Activated naive CD8-positive, alpha-beta T cell treated with anti-CD3 and anti-CD28 coated beads, Interleukin-2, amount 10 ng/mL, durations not matched to agents 7 days and 5 days (primary cell): ENCODE measurements around the gene FAM118B. TPM values are rescaled to one million over a fixed set of nuclear protein-coding genes. Genes with fewer than 3 reads are reported as not detected.

Source experiments
- ATAC-seq: fragments of 150-1000 bp; cut with Tn5 transposase; one replicate; pipeline ENCODE4 v1.10.0; 2021; ENCODE audit warnings: low read depth, moderate library complexity
- POLR2A ChIA-PET: fragments of 350-600 bp; sonication (Branson Sonifier 250); formaldehyde crosslinking; loops from one replicate; lab custom pipeline; 2021; ENCODE audit warnings: antibody characterized with exemption; lab: Charles Lee
- DNase-seq: peaks from one replicate; pipeline ENCODE4 v3.0.0; 2021
- H3K27ac Mint-ChIP-seq: one replicate; pipeline ENCODE4 v1.8.0; 2022; ENCODE audit warnings: mild to moderate bottlenecking, mixed read lengths
- H3K27me3 Mint-ChIP-seq: one replicate; pipeline ENCODE4 v1.8.0; 2022; ENCODE audit warnings: mild to moderate bottlenecking, moderate library complexity, mixed read lengths
- H3K36me3 Mint-ChIP-seq: one replicate; pipeline ENCODE4 v1.8.0; 2021; ENCODE audit warnings: mild to moderate bottlenecking, mixed read lengths
- H3K4me1 Mint-ChIP-seq: one replicate; pipeline ENCODE4 v1.8.0; 2021; ENCODE audit warnings: mixed read lengths
- H3K4me3 Mint-ChIP-seq: one replicate; pipeline ENCODE4 v1.8.0; 2022; ENCODE audit warnings: mild to moderate bottlenecking, moderate library complexity, mixed read lengths
- H3K9me3 Mint-ChIP-seq: one replicate; pipeline ENCODE4 v1.8.0; 2021; ENCODE audit warnings: mixed read lengths
- total RNA-seq, 2 experiments: library from RNA; stranded (reverse); gene quantifications; one replicate each; pipeline ENCODE4 v1.2.3, GENCODE V29; 2021

The FAM118B gene
- 10 to 100 TPM; 10.1 to 12.2 TPM for total RNA-seq

DNA sequence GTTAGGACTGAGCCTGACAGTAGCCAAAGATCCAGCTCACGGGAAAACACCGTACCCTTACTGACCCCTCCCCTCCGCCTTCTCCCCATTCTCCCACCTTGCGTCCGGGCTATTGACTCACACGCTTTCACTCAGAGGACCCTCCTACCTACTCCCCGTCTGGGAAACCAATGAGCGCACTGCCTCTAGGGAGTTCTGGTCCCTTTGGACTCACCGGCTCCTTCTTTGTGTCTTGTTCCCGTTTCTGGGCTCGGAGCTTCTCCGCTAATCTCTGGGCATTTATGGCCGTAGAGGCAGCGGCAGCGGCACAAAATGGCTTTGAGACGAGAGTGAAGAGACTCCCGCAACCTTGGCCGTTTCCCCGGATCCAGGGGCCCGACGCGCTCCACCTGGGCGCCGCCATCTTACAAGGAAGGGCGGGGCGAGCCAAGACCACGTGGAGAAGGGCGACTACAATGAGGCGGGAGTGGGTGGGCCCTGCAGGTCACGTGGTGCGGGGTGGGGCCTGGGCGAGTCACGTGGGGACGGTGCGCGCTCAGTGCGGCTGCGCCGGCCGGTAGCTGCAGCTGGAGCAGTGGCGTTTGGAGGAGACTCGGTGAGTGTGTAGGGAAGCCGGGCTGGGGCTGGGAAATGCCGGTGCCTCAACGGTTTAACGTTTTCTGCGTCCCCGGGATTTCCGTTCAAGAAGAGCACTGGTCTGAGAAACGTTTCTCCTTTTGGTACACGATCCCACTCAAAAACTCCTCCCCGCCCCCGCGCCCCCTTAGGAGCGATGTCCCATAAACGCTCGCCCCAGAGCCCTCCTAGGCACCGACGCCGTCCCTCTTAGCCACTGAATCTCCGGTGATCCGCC, at the start of gene FAM118B, which contains the start of gene RPUSD4:
FAM118B (plus strand) TSS at position 547 of the 853 bp plus-strand sequence. CDS start 23,220 bp downstream, outside the sequence.
RPUSD4 (minus strand) TSS at position 415 of the 853 bp plus-strand sequence; CDS start at position 403, 12 bp downstream.
- Mint-ChIP-seq H3K4me1 (peaks cover 28% of the 10 kb centered on the region), H3K27me3 (no peaks in the 10 kb centered on the region), H3K36me3 (peaks cover 14% of the 10 kb centered on the region), H3K9me3 (no peaks in the 10 kb centered on the region), H3K4me3 (peak within 1 kb of the TSS; percentile 99), H3K27ac (peak within 1 kb of the TSS; percentile 95)
- POLR2A ChIA-PET = interaction anchor here (0.6 to 2.1 kb wide), 5 partner anchors 15 to 324 kb away, joined by 3 to 13 read pairs (median 4); partner anchors contain the start of genes FOXRED1, HYLS1 and SRPRA
- peak; percentile 99 for DNase-seq
- peak; percentile 97 for ATAC-seq

DNA sequence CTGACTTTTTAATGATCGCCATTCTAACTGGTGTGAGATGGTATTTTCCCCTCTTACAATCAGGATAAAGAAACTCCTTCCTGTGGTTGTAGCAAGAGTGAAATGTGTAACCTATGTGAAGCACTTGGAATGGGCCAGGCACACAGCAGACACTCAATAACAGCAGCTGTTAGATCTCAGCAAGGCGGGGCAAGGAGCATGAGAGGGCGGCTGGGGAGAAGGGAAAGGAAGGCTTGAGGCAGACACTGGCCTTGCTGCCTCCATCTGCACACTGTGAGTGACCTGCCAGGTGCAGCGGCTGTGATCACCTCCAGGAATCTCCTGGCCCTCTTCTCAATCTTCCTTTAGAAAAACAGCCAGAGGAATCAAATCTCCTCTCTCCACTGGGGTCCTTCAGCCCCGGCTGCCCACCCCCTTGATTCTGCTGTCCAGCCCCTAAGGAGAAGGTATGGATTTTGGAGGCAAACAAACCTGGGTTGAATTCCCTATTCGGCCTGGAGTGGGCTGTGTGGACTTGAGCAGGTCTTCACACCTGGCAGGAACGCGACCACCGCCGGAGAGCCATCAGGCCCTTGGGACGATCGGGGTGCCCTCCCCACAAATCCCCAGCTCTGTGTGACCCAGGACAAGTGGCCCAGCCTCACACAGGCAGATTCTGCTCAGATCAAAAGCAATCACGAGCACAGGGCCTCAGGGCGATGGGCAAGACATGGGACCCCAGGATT, 49.1 kb upstream of the FAM118B start:
- POLR2A ChIA-PET = no interaction called here
- DNase-seq (no peak), ATAC-seq (no peak)
- Mint-ChIP-seq H3K27ac (no peak overlapping the region), H3K9me3 (no peaks in the 10 kb centered on the region), H3K4me3 (no peak overlapping the region), H3K4me1 (peaks cover 10% of the 10 kb centered on the region), H3K27me3 (peaks cover 22% of the 10 kb centered on the region), H3K36me3 (no peaks in the 10 kb centered on the region)

DNA sequence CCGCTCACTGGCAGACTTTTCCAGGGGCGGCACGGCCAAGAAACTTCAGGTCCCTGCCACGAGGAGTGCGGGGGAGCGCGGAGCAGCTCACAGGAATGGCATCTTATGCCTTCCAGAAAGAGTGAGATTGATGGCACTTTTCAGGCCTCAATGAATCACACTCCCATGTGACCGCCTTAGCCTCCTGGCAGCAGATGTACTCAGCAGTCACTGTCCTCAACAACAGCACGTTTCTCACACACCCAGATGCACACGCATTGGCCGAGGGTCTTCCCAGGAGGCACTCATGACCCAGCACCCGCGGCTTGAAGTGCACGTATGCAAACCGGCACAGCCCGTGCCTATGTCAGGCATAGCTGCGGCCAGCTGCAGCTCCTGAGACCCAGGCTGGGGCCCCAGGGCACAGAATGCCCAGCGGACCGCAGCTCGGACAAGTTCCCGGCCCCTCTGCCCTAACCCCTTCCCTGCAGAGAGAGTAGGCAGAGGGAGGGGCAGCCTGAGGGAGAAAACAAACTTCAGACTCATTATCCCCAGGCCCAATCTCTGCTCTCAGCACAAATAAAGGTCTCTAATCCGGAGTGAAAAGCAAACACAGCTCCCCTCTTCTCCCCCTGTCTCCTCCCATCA, 48.4 kb upstream of the FAM118B start:
- peaks cover 10% of the 10 kb centered on the region for H3K4me1 Mint-ChIP-seq
- no peak for ATAC-seq
- DNase-seq = no peak
- H3K9me3 Mint-ChIP-seq = no peaks in the 10 kb centered on the region
- peak overlapping the region; percentile 58 for H3K27ac Mint-ChIP-seq
- H3K27me3 Mint-ChIP-seq = peaks cover 24% of the 10 kb centered on the region
- H3K4me3 Mint-ChIP-seq = peak overlapping the region; percentile 9
- POLR2A ChIA-PET = interaction anchor here (1.0 kb wide), 1 partner anchor 260 kb away, joined by 3 read pairs; the partner anchor contains the start of gene PUS3
- no peaks in the 10 kb centered on the region for H3K36me3 Mint-ChIP-seq

DNA sequence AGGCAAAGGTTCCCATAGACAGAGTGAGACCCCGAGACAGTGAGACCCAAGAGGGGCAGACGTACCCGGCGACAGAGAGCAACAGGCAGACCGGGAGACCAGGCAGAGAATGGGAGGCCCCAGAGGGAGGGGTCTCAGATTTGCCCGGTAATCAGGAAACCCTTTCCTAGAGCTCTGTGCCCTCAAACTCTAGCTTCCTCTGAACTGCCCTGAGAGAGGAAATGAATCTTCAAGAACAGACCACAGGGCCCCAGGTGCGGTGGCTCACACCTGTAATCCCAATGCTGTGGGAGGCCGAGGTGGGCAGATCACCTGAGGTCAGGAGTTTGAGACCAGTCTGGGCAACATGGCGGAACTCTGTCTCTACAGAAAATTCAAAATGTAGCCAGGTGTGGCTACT, 47.8 kb upstream of the FAM118B start:
- POLR2A ChIA-PET = interaction anchor here (1.0 kb wide), 1 partner anchor 261 kb away, joined by 3 read pairs; the partner anchor contains the start of gene PUS3
- Mint-ChIP-seq H3K27ac (peak overlapping the region; percentile 58), H3K27me3 (peaks cover 29% of the 10 kb centered on the region), H3K4me3 (peak overlapping the region; percentile 9), H3K36me3 (no peaks in the 10 kb centered on the region), H3K9me3 (no peaks in the 10 kb centered on the region), H3K4me1 (peaks cover 10% of the 10 kb centered on the region)
- no peak for DNase-seq
- no peak for ATAC-seq

DNA sequence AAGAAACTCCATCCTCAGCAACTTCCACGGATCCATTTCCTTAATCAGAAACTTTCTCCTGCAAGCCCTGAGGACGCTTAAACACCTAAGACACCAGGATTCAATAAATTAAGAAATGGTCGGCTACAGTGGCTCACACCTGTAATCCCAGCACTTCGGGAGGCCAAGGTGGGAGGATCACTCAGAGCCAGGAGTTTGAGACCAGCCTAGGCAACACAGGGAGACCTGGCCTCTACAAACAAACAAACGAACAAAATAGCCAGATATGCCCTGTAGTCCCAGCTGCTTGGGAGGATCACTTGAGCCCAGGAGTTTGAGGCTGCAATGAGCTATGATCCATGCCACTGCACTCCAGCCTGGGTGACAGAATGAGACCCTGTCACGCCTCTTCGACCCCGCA, 46.8 kb upstream of the FAM118B start:
- POLR2A ChIA-PET = no interaction called here
- DNase-seq (no peak), ATAC-seq (no peak)
- H3K27me3 Mint-ChIP-seq = peaks cover 33% of the 10 kb centered on the region
- H3K36me3 Mint-ChIP-seq = no peaks in the 10 kb centered on the region
- H3K4me3 Mint-ChIP-seq = no peak overlapping the region
- no peaks in the 10 kb centered on the region for H3K9me3 Mint-ChIP-seq
- H3K4me1 Mint-ChIP-seq = peaks cover 10% of the 10 kb centered on the region
- H3K27ac Mint-ChIP-seq = no peak overlapping the region

DNA sequence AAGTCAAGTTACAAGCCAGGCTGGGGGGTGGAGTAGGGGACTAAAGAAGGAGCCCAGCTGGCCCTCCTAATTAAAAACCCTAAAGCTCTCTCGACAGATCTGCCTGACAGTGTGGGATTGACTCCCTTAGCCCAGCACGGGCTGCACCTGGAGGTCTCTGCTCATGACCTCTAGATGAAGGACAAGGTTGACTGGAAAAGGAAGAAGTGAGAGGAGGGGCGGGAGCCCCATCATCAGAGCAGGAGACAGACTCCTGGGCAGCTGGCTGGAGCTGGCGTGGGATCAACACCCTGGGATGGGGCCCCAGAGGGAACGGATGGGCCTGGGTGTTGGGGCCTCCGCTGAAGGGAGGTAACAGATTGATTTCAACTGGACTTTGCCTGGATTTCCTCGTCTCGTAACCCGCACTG, 46.3 kb upstream of the FAM118B start:
- Mint-ChIP-seq H3K36me3 (no peaks in the 10 kb centered on the region), H3K27ac (no peak overlapping the region), H3K27me3 (peaks cover 34% of the 10 kb centered on the region), H3K9me3 (no peaks in the 10 kb centered on the region), H3K4me3 (no peak overlapping the region), H3K4me1 (peaks cover 10% of the 10 kb centered on the region)
- no peak for ATAC-seq
- POLR2A ChIA-PET = no interaction called here
- DNase-seq = no peak

DNA sequence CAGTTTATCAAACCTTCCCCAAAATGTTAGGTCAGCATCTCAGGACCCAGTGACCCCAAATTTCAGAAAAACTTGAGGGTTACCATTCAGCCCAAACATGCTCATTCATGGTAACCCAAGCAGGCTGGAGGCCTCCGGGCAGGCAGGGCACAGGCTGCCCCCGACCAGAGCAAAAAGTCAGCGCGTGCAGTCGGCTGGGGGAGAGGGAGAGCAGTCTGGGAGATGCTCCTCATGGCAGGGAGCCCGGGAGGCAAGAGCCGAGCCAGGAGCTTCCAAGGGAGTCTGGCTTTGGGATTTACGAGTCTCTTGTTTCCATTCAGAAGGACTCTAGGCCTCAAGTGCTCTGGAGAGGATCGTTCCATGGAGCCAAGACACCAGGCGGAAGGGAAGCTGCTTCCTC, 45.8 kb upstream of the FAM118B start:
- H3K27ac Mint-ChIP-seq = no peak overlapping the region
- DNase-seq (no peak), ATAC-seq (no peak)
- H3K36me3 Mint-ChIP-seq = no peaks in the 10 kb centered on the region
- H3K27me3 Mint-ChIP-seq = peaks cover 34% of the 10 kb centered on the region
- POLR2A ChIA-PET = no interaction called here
- no peaks in the 10 kb centered on the region for H3K9me3 Mint-ChIP-seq
- peaks cover 10% of the 10 kb centered on the region for H3K4me1 Mint-ChIP-seq
- no peak overlapping the region for H3K4me3 Mint-ChIP-seq

DNA sequence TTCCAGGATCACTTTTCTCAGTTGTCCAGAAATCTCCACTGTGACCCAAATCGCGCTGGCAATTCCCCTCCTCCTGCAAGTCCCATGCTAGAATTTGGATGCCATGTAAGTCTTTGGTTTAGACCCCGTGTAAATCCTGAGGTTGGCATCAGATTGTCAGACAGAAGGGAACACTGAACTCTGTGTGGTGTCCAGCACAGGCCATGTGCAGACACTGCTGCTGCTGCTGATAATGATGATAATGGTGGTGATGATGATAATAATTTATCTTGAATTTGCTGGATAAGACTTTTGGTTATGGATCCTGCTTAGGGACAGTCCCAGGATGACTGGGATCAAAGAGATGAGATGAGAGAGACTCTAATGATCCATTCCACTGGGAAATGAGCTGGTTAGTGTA, 45.2 kb upstream of the FAM118B start:
- no peak overlapping the region for H3K27ac Mint-ChIP-seq
- DNase-seq (no peak), ATAC-seq (no peak)
- no peaks in the 10 kb centered on the region for H3K9me3 Mint-ChIP-seq
- H3K36me3 Mint-ChIP-seq = no peaks in the 10 kb centered on the region
- peaks cover 34% of the 10 kb centered on the region for H3K27me3 Mint-ChIP-seq
- POLR2A ChIA-PET = no interaction called here
- H3K4me3 Mint-ChIP-seq = no peak overlapping the region
- peaks cover 10% of the 10 kb centered on the region for H3K4me1 Mint-ChIP-seq

DNA sequence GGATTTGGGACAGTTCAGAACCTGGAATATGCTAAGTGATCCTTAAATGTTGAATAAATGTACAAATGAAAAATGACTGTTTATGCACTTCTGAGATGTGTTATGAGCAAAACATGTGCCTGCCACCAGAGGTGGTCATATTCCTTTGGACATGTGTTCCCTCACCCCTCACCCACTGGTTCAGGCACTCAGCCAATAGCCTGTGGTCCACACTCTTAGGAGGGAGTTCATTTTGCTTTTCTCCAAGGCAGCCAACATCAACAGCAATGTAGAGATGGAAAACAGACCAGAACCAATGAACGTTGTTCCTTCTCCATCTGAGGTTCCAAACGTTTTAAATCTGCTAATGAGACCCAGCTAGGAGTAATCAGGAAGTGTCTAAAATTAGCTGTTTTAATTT, 44.1 kb upstream of the FAM118B start:
- H3K4me3 Mint-ChIP-seq = no peak overlapping the region
- peaks cover 10% of the 10 kb centered on the region for H3K4me1 Mint-ChIP-seq
- peaks cover 34% of the 10 kb centered on the region for H3K27me3 Mint-ChIP-seq
- H3K27ac Mint-ChIP-seq = no peak overlapping the region
- H3K9me3 Mint-ChIP-seq = no peaks in the 10 kb centered on the region
- ATAC-seq = no peak
- no peak for DNase-seq
- H3K36me3 Mint-ChIP-seq = no peaks in the 10 kb centered on the region
- POLR2A ChIA-PET = no interaction called here

DNA sequence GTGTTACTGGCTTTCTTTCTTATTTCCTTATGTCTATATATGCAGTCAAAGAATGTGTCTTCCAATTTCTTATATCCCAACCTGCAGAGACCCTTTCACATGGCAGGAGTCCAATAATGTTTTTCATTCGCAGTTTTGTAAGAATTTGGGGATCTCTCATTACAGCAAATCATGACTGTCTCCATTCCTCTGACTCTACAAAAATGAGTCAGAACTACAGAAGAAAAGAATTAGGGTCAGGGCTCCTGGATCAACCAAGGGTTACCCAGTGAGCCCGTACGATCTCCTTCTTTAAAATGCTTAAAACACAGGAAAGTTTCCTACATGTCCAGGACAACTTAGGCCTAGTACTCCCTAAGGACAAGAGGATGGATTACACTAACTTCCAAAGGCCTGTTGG, 42.3 kb upstream of the FAM118B start:
- Mint-ChIP-seq H3K36me3 (no peaks in the 10 kb centered on the region), H3K27ac (no peak overlapping the region), H3K4me3 (no peak overlapping the region), H3K27me3 (peaks cover 31% of the 10 kb centered on the region), H3K4me1 (peaks cover 7% of the 10 kb centered on the region), H3K9me3 (no peaks in the 10 kb centered on the region)
- no peak for ATAC-seq
- no peak for DNase-seq
- POLR2A ChIA-PET = no interaction called here

DNA sequence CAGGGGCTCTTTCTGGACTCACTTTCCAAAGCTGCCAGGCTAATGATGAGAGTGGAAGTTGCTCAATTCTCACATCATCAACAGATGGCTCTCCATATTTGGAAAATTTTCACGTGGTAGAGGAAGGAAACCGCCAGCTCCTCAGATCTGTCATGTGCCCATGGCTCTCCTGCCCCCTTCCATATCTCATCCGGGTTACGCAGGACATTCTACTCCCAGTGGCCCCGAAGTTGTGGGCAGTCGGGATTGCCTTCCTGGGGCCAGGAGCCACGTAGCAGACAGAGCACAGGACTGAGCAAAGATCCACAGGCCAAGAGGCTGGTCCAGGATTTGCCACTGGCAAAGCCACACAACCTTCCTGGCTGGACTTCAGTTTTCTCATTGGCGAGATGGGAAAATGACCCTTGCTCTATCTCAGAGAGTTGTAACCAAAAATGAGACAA, 39.0 kb upstream of the FAM118B start:
- peaks cover 9% of the 10 kb centered on the region for H3K4me1 Mint-ChIP-seq
- no peak overlapping the region for H3K4me3 Mint-ChIP-seq
- no peak overlapping the region for H3K27ac Mint-ChIP-seq
- POLR2A ChIA-PET = no interaction called here
- H3K36me3 Mint-ChIP-seq = no peaks in the 10 kb centered on the region
- peaks cover 11% of the 10 kb centered on the region for H3K27me3 Mint-ChIP-seq
- DNase-seq = no peak
- H3K9me3 Mint-ChIP-seq = no peaks in the 10 kb centered on the region
- no peak for ATAC-seq

DNA sequence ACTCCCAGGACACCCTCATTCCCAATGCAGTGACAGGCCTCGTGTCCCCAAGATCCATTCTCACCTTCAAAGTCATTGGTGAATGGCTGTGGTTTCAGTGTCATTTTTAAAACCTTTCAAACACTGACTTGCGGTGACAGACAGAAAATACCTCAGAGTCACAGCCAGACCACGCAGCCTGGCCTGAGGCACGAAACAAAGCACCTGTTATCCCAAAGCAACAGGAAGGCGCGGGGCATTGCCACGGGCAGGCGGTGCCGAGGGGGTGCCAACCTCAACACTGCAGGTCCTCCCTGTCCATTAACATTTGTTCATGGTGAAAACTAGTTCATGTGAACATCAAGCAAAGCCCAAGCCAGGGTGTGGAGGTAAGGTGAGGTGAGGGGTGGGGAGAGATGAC, 38.3 kb upstream of the FAM118B start:
- Mint-ChIP-seq H3K4me1 (peaks cover 9% of the 10 kb centered on the region), H3K9me3 (no peaks in the 10 kb centered on the region), H3K36me3 (no peaks in the 10 kb centered on the region), H3K27ac (no peak overlapping the region), H3K27me3 (peaks cover 11% of the 10 kb centered on the region), H3K4me3 (no peak overlapping the region)
- DNase-seq = no peak
- no peak for ATAC-seq
- POLR2A ChIA-PET = no interaction called here

DNA sequence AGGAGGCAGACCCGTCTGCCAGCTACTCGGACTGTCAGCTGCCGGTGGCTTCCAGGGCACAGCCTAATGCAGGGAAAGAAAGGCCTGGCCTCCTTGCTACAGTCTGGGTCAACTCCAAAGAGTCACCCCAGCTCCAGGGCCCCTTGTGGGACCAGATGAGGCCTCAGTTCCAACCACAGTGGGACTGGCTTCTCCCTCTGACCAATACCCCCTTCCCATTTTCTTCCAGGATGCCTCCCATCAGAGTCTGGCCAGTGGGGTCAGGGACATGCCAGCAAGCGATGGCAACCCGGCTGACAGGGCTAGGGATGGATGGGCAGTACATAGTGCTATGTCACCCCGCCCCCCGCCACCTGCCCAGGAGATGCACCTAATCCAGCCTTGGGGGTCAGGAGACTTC, 36.8 kb upstream of the FAM118B start:
- Mint-ChIP-seq H3K4me3 (no peak overlapping the region), H3K9me3 (no peaks in the 10 kb centered on the region), H3K36me3 (no peaks in the 10 kb centered on the region), H3K4me1 (peaks cover 9% of the 10 kb centered on the region), H3K27ac (no peak overlapping the region), H3K27me3 (peaks cover under 1% of the 10 kb centered on the region)
- no peak for DNase-seq
- POLR2A ChIA-PET = no interaction called here
- ATAC-seq = no peak
